Urothelium cell line (cell line): ENCODE measurements around the gene PIP5K1B.
"Not testable (repeated sequence)": the region's sequence is repeated elsewhere in the genome, so short reads cannot be mapped to it uniquely, and the experiment has no call there.

Experiments used
- DNase-seq: peaks from one replicate; pipeline ENCODE4 v3.0.0; 2011; ENCODE audit warnings: low spot score, mixed read lengths
- FAIRE-seq: peaks from 2 replicates; lab custom pipeline; 2011; peaks lifted over from hg19 to GRCh38; lab: Jason Lieb, UNC

The PIP5K1B gene

DNA sequence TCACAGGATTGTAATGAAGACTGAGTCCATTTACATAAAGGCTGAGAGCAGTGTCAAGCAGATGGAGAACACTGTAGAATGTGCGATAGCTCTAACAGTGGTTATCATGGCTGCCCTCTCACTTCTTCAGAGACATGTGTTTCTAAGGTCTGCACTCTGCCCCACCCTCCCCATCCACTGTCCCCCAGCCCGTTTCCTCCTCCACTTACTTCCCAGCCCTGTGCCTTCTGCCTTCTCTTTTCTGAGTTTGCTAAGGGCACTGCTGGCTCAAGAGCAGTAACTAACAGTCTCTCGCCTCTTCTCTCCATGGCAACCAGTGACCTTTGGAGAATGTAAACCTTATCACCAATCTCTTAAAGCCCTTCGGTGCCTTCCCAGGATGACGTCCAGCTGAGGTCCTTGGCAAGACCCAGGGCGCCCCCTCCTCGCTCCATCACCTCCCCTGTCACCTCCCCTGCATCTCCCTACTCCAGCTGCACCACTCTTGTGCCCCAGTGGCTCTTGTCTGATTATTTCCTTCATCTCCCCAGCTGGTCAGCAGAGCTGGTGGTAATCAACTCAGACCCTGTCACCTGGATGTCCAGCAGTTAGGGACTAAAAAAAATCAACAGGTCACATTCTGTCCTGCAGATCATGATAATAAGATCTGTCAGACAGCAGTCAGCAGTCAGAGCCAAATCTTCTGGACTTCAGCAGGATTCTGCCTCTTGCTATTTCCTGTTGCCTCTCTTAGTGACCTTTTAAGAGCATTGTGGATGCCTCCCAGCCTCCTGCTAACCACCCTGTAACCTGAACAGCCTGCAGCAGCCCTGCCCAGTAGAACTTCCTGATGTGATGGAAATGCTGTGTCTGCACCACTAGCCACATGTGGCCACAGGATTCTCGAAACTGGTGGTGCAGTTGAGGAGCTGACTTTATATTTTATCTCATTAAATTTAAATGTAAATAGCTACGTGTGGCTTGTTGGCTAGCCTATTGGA is 339.5 kb downstream of the PIP5K1B start:
- no peak for DNase-seq
- FAIRE-seq, result no peak

GRCh38 chr9:69045821-69046220 is 340.8 kb downstream of the PIP5K1B start:
- FAIRE-seq (no peak), DNase-seq (no peak)

DNA sequence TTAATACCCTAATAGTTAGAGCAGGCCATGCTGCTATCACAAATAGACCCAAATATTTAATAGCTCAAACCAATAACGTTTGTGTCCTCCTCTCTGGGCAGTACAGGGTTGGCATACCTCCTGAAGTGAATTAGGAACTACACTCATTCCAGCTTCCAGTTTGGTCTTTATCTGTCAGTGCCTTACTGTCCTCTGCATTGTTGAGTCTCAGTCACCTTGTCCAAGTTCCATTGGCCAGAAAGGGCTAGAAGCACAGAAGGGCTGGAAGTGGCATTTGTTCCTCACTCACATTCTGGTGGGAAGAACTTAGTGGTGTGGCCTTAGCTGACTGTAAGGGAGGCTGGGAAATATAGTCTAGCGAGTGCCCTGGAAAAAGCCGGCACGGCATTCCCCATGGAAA is 341.7 kb downstream of the PIP5K1B start:
- no peak for FAIRE-seq
- no peak for DNase-seq

GRCh38 chr9:69047371-69047770 is 342.3 kb downstream of the PIP5K1B start:
- no peak for DNase-seq
- FAIRE-seq, result no peak

- no peak for FAIRE-seq
- DNase-seq, result no peak
These were observed 344.1 kb downstream of the PIP5K1B start for GRCh38 chr9:69049094-69049493.

- not testable (repeated sequence) for FAIRE-seq, DNase-seq
These were observed 345.9 kb downstream of the PIP5K1B start for GRCh38 chr9:69050936-69051335.

DNA sequence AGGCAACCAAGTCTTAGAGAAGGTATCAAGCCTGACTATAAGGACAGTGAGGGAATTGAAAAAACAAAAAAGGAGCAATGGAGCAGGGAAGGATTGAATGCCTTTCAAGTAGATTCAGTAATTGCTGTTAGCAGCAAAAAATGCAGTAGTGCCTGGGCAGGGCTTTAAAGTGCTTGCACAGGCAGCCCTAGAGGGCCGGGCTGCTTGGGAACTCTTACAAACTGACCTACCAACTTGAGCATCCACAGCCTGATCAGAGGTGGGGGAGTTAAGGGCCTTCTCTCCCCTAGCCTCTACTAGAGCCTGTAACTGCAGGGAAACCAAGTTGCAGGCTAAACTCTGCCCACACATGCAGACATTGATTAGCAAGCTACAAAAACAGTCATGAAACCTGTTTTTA is 349.9 kb downstream of the PIP5K1B start:
- FAIRE-seq, result no peak
- no peak for DNase-seq

GRCh38 chr9:69056191-69056815 is 351.3 kb downstream of the PIP5K1B start:
- DNase-seq (no peak), FAIRE-seq (no peak)

DNA sequence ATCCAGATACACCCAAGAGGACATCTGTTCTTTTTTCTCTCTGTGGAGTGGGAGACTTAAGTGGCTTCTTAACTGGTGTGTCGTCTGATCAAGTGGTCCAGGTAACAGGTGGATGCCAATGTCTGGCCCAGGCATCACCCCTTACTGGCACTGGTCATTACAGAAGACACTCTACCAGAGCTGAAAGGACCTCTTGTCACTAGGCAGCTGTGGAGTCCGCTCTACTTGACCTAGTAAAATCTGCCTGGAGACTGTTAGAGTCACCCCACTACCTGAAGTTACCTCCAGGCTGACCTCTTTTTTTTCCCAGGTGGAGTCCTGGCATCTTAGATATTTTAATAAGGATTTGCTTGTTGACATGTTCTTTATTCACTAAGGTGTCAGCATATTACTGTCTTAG is 353.1 kb downstream of the PIP5K1B start:
- no peak for FAIRE-seq
- no peak for DNase-seq
